OCI-LY1 (cell line): ENCODE measurements around the gene ZBTB7C.

ENCODE experiments used
- H2AFZ ChIP-seq: fragments of 200-600 bp; sonication (generic), shearing (Covaris generic); 2 replicates; pipeline ENCODE4 v1.6.0; 2014; ENCODE audit warnings: antibody characterized with exemption, mild to moderate bottlenecking, low read length
- H3F3A ChIP-seq: fragments of 200-600 bp; sonication (generic), shearing (Covaris generic); 2 replicates; pipeline ENCODE4 v1.6.0; 2014; ENCODE audit warnings: mild to moderate bottlenecking, antibody characterized with exemption, low read length, moderate library complexity; ENCODE audit not compliant: insufficient read depth
- H3K27ac ChIP-seq: fragments of 200-600 bp; sonication (generic); 2 replicates; pipeline ENCODE4 v1.5.1; 2014; ENCODE audit warnings: low read length, mixed run types, mild to moderate bottlenecking, low read depth; ENCODE audit not compliant: poor library complexity, severe bottlenecking
- H3K27me3 ChIP-seq: fragments of 200-600 bp; sonication (generic); 2 replicates; pipeline ENCODE4 v1.6.0; 2014; ENCODE audit warnings: antibody characterized with exemption, mild to moderate bottlenecking, low read length, moderate library complexity; ENCODE audit not compliant: insufficient read depth
- H3K36me3 ChIP-seq: fragments of 200-600 bp; sonication (generic); 2 replicates; pipeline ENCODE4 v1.6.1; 2014; ENCODE audit warnings: mild to moderate bottlenecking, antibody characterized with exemption, low read length, moderate library complexity, mixed read lengths; ENCODE audit not compliant: insufficient read depth
- H3K4me1 ChIP-seq: fragments of 200-600 bp; sonication (generic); 2 replicates; pipeline ENCODE4 v1.5.1; 2014; ENCODE audit warnings: mild to moderate bottlenecking, low read length, moderate library complexity; ENCODE audit not compliant: insufficient read depth, severe bottlenecking
- H3K4me2 ChIP-seq: fragments of 200-600 bp; sonication (generic), shearing (Covaris generic); 2 replicates; pipeline ENCODE4 v1.6.1; 2014; ENCODE audit warnings: low read length
- H3K4me3 ChIP-seq: fragments of 200-600 bp; sonication (generic); 2 replicates; pipeline ENCODE4 v1.5.1; 2014; ENCODE audit warnings: low read length, low read depth, mild to moderate bottlenecking, mixed read lengths; ENCODE audit not compliant: poor library complexity, severe bottlenecking
- H3K79me2 ChIP-seq: fragments of 200-600 bp; shearing (Covaris generic); 2 replicates; pipeline ENCODE4 v1.6.1; 2016; ENCODE audit warnings: mixed run types, low read length, mixed read lengths; ENCODE audit not compliant: insufficient read depth
- H3K9ac ChIP-seq: fragments of 200-600 bp; sonication (generic), shearing (Covaris generic); 2 replicates; pipeline ENCODE4 v1.6.1; 2014; ENCODE audit warnings: mild to moderate bottlenecking, low read length, mixed read lengths
- H3K9me2 ChIP-seq: fragments of 200-600 bp; sonication (generic), shearing (Covaris generic); 2 replicates; pipeline ENCODE4 v1.6.1; 2014; ENCODE audit warnings: low read depth, mild to moderate bottlenecking, low read length, mixed read lengths
- H3K9me3 ChIP-seq: fragments of 200-600 bp; shearing (Covaris generic); 2 replicates; pipeline ENCODE4 v1.6.1; 2014; ENCODE audit warnings: low read length, mixed read lengths
- H4K20me1 ChIP-seq: fragments of 200-600 bp; sonication (generic), shearing (Covaris generic); 2 replicates; pipeline ENCODE4 v1.6.0; 2016; ENCODE audit warnings: mild to moderate bottlenecking, low read length; ENCODE audit not compliant: insufficient read depth
- EZH2 ChIP-seq: fragments of 200-600 bp; sonication (generic), shearing (Covaris generic); IDR thresholded peaks from 2 replicates; pipeline ENCODE4 v1.8.0; 2017; ENCODE audit warnings: borderline replicate concordance, mixed run types, mild to moderate bottlenecking, antibody characterized with exemption, low read length, moderate library complexity, mixed read lengths
- TF ChIP-seq, protein P1 (sequence below): fragments of 200-600 bp; sonication (generic), shearing (Covaris generic); IDR thresholded peaks from 2 replicates; pipeline ENCODE4 v1.5.1; 2017; ENCODE audit warnings: mild to moderate bottlenecking, antibody characterized with exemption, low read length, moderate library complexity, mixed read lengths

Gene ZBTB7C

GRCh38 chr18:48450685-48451084, 41.5 kb upstream of the ZBTB7C start:
- H3K36me3 ChIP-seq: no peaks in the 10 kb centered on the region
- no peak overlapping the region for H2AFZ ChIP-seq
- H3K9ac ChIP-seq: no peak overlapping the region
- no peak for TF ChIP-seq EZH2
- TF ChIP-seq, protein P1, sequence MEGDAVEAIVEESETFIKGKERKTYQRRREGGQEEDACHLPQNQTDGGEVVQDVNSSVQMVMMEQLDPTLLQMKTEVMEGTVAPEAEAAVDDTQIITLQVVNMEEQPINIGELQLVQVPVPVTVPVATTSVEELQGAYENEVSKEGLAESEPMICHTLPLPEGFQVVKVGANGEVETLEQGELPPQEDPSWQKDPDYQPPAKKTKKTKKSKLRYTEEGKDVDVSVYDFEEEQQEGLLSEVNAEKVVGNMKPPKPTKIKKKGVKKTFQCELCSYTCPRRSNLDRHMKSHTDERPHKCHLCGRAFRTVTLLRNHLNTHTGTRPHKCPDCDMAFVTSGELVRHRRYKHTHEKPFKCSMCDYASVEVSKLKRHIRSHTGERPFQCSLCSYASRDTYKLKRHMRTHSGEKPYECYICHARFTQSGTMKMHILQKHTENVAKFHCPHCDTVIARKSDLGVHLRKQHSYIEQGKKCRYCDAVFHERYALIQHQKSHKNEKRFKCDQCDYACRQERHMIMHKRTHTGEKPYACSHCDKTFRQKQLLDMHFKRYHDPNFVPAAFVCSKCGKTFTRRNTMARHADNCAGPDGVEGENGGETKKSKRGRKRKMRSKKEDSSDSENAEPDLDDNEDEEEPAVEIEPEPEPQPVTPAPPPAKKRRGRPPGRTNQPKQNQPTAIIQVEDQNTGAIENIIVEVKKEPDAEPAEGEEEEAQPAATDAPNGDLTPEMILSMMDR: no peak
- H3K27me3 ChIP-seq: peaks cover 3% of the 10 kb centered on the region; the same call in 1 of the 2 replicates
- no peaks in the 10 kb centered on the region for H3K79me2 ChIP-seq
- no peaks in the 10 kb centered on the region for H3F3A ChIP-seq
- no peaks in the 10 kb centered on the region for H3K4me1 ChIP-seq
- no peaks in the 10 kb centered on the region for H3K9me2 ChIP-seq
- H3K27ac ChIP-seq: no peak overlapping the region
- H3K4me2 ChIP-seq: no peak overlapping the region
- no peaks in the 10 kb centered on the region for H3K9me3 ChIP-seq
- H4K20me1 ChIP-seq: no peaks in the 10 kb centered on the region
- no peak overlapping the region for H3K4me3 ChIP-seq

GRCh38 chr18:48446582-48447225, 37.5 kb upstream of the ZBTB7C start:
- Histone ChIP-seq H3K27ac (no peak overlapping the region), H4K20me1 (no peaks in the 10 kb centered on the region), H3F3A (no peaks in the 10 kb centered on the region), H3K9me2 (no peaks in the 10 kb centered on the region), H3K79me2 (no peaks in the 10 kb centered on the region), H3K9ac (no peak overlapping the region), H3K36me3 (no peaks in the 10 kb centered on the region), H3K4me2 (no peak overlapping the region), H3K9me3 (no peaks in the 10 kb centered on the region), H3K4me1 (no peaks in the 10 kb centered on the region), H2AFZ (no peak overlapping the region), H3K27me3 (no peaks in the 10 kb centered on the region), H3K4me3 (no peak overlapping the region)
- no peak for TF ChIP-seq EZH2
- TF ChIP-seq, protein P1: peak; percentile 82

DNA sequence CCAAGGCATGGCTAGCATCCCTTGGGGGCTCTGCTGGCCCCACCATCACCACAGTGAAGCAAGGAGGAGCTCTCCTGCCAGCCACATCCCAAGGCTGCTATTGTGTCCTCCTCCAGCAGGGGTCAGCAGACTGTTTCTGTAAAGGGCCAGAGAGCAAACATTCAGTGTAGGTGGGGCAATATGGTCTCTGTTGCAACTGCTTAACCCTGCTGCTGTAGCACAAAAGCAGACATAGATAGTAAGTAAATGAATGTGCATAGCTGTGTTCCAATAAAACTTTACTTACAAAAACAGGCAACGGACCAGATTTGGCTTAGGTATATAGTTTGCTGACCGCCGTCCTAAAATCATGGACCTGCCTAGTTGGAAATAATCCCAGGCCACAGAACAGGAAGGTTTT, 36.4 kb upstream of the ZBTB7C start:
- no peak for TF ChIP-seq EZH2
- TF ChIP-seq, protein P1: peak; percentile 84

More for the DNA sequence above, 36.4 kb upstream of the ZBTB7C start:
- no peak overlapping the region for H3K27ac ChIP-seq
- H3K79me2 ChIP-seq: no peaks in the 10 kb centered on the region
- no peaks in the 10 kb centered on the region for H3K9me3 ChIP-seq
- H3K27me3 ChIP-seq: no peaks in the 10 kb centered on the region
- no peak overlapping the region for H3K4me2 ChIP-seq
- H3K9ac ChIP-seq: no peak overlapping the region
- no peaks in the 10 kb centered on the region for H3K9me2 ChIP-seq
- no peak overlapping the region for H3K4me3 ChIP-seq
- H3F3A ChIP-seq: no peaks in the 10 kb centered on the region
- H4K20me1 ChIP-seq: no peaks in the 10 kb centered on the region
- H3K36me3 ChIP-seq: no peaks in the 10 kb centered on the region
- no peaks in the 10 kb centered on the region for H3K4me1 ChIP-seq
- no peak overlapping the region for H2AFZ ChIP-seq
